Breast epithelium (tissue), 3 donors: ENCODE measurements around the gene KLK14.

ENCODE experiments used
- POLR2A ChIP-seq: fragments of 450-650 bp; IDR thresholded peaks from one replicate; pipeline ENCODE4 v1.6.1; 2016; ENCODE audit warnings: antibody characterized with exemption, mild to moderate bottlenecking, moderate library complexity
- TF ChIP-seq, protein P1 (sequence below), 3 donors: fragments of 450-650 bp; IDR thresholded peaks; one replicate each; pipeline ENCODE4 v1.5.1; 2016 to 2017; ENCODE audit warnings: antibody characterized with exemption in 3 of 3, mild to moderate bottlenecking in 3 of 3, moderate library complexity in 3 of 3

DNA sequence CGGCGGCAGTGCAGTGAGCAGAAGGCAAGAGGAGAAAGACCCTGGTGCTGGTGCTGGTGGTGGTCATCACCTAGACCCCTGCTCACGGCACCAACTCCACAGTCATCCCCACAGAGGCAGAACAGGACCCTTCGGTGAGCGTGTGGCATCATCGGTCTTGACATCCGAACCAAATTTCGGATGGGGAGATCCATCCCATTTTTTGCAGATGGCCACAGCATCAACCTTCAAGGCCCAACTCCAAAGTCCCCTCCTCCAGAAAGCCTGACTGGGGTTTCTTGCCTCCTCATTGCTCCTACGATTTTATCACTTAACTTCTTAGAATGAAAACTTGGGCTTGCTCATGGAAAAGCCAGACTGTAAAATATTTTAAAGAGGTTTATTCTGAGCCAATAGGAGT, 39.2 kb downstream of the KLK14 start:
- TF ChIP-seq, protein P1, sequence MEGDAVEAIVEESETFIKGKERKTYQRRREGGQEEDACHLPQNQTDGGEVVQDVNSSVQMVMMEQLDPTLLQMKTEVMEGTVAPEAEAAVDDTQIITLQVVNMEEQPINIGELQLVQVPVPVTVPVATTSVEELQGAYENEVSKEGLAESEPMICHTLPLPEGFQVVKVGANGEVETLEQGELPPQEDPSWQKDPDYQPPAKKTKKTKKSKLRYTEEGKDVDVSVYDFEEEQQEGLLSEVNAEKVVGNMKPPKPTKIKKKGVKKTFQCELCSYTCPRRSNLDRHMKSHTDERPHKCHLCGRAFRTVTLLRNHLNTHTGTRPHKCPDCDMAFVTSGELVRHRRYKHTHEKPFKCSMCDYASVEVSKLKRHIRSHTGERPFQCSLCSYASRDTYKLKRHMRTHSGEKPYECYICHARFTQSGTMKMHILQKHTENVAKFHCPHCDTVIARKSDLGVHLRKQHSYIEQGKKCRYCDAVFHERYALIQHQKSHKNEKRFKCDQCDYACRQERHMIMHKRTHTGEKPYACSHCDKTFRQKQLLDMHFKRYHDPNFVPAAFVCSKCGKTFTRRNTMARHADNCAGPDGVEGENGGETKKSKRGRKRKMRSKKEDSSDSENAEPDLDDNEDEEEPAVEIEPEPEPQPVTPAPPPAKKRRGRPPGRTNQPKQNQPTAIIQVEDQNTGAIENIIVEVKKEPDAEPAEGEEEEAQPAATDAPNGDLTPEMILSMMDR (IDR thresholded peaks at IDR 0.05): no peak
- no peak for TF ChIP-seq POLR2A
